ENCODE measurements around the gene KLK3. TPM values are rescaled to one million over a fixed set of nuclear protein-coding genes. Genes with fewer than 3 reads are reported as not detected.
"Not testable (repeated sequence)": the region's sequence is repeated elsewhere in the genome, so short reads cannot be mapped to it uniquely, and the experiment has no call there.

KLK3 gene
- total RNA-seq (not detected), polyA plus RNA-seq (under 1 TPM; 0.05 to 0.27 TPM)

DNA sequence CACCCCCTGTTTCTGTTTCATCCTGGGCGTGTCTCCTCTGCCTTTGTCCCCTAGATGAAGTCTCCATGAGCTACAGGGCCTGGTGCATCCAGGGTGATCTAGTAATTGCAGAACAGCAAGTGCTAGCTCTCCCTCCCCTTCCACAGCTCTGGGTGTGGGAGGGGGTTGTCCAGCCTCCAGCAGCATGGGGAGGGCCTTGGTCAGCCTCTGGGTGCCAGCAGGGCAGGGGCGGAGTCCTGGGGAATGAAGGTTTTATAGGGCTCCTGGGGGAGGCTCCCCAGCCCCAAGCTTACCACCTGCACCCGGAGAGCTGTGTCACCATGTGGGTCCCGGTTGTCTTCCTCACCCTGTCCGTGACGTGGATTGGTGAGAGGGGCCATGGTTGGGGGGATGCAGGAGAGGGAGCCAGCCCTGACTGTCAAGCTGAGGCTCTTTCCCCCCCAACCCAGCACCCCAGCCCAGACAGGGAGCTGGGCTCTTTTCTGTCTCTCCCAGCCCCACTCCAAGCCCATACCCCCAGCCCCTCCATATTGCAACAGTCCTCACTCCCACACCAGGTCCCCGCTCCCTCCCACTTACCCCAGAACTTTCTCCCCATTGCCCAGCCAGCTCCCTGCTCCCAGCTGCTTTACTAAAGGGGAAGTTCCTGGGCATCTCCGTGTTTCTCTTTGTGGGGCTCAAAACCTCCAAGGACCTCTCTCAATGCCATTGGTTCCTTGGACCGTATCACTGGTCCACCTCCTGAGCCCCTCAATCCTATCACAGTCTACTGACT, at the start of gene KLK3:
TSS of gene KLK3 (plus strand) at position 280 of the 775 bp plus-strand sequence. CDS start at position 321, 41 bp downstream.
- DNase-seq = no peak
- no peaks in the 10 kb centered on the region for H3K4me1 ChIP-seq
- H3K36me3 ChIP-seq = no peaks in the 10 kb centered on the region
- intact Hi-C loops (cut with DNase I) = no loop called here
- no peak for ATAC-seq
- no peaks in the 10 kb centered on the region for H3K27me3 ChIP-seq
- WGBS, 2 donors = 74 to 79% methylated on average over 7 to 9 of the region's 9 CpGs
- TF ChIP-seq, protein P1, sequence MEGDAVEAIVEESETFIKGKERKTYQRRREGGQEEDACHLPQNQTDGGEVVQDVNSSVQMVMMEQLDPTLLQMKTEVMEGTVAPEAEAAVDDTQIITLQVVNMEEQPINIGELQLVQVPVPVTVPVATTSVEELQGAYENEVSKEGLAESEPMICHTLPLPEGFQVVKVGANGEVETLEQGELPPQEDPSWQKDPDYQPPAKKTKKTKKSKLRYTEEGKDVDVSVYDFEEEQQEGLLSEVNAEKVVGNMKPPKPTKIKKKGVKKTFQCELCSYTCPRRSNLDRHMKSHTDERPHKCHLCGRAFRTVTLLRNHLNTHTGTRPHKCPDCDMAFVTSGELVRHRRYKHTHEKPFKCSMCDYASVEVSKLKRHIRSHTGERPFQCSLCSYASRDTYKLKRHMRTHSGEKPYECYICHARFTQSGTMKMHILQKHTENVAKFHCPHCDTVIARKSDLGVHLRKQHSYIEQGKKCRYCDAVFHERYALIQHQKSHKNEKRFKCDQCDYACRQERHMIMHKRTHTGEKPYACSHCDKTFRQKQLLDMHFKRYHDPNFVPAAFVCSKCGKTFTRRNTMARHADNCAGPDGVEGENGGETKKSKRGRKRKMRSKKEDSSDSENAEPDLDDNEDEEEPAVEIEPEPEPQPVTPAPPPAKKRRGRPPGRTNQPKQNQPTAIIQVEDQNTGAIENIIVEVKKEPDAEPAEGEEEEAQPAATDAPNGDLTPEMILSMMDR (IDR thresholded peaks at IDR 0.05) = no peak
- H3K27ac ChIP-seq = no peak within 1 kb of the TSS
- FAIRE-seq = no peak
- H3K9me3 ChIP-seq = no peaks in the 10 kb centered on the region
- H3K4me3 ChIP-seq = no peak within 1 kb of the TSS

DNA sequence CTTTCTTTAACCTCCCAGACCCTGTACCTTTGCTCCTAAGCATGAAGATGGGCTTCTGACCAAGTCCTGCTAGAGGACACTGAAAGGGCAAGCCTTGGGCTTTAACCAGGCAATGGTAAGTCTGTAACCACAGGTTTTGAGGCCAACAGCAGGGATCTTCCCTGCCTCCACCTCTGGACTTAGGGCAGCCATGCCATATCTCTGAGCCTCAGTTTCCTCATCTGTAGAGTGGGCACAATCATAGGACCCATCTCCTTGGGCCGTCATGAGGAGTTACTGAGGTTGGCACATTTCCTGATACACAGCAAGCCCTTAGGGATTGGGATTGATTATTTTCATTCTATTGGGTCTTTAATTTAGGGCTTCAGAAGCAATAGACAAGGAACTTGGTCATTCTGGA, 45.9 kb upstream of the KLK3 start:
- no peak overlapping the region for H3K27ac ChIP-seq
- intact Hi-C loops (cut with DNase I) = no loop called here
- H3K4me3 ChIP-seq = no peak overlapping the region
- TF ChIP-seq, protein P1 (IDR thresholded peaks at IDR 0.05) = no peak
- H3K36me3 ChIP-seq = no peaks in the 10 kb centered on the region
- H3K9me3 ChIP-seq = no peaks in the 10 kb centered on the region
- 51 to 52% methylated on average over 1 of the region's 1 CpG for WGBS, 2 donors
- H3K4me1 ChIP-seq = peaks cover 0 to 3% (median 0%) of the 10 kb centered on the region in 3 donors
- DNase-seq (no peak), FAIRE-seq (no peak), ATAC-seq (no peak)
- H3K27me3 ChIP-seq = no peaks in the 10 kb centered on the region

DNA sequence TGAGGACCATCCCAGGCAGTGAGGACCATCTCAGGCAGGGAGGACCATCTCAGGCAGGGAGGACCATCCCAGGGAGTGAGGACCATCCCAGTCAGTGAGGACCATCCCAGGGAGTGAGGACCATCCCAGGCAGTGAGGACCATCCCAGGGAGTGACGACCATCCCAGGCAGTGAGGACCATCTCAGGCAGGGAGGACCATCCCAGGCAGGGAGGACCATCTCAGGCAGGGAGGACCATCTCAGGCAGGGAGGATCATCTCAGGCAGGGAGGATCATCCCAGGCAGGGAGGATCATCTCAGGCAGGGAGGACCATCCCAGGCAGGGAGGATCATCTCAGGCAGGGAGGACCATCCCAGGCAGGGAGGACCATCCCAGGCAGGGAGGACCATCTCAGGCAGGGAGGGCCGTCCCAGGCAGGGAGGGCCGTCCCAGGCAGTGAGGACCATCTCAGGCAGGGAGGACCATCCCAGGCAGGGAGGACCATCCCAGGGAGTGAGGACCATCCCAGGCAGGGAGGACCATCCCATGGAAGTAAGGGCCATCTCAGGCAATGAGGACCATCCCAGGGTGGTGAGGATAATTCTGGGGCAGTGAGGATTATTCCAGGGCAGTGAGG, 43.0 kb upstream of the KLK3 start:
- intact Hi-C loops (cut with DNase I); H3K4me1 ChIP-seq; FAIRE-seq; H3K27me3 ChIP-seq; H3K27ac ChIP-seq; ATAC-seq; H3K36me3 ChIP-seq; H3K4me3 ChIP-seq; H3K9me3 ChIP-seq: not testable (repeated sequence)
- peak in 1 of 6 donors; percentile 20 for DNase-seq
- 60 to 64% methylated on average over 2 to 3 of the region's 3 CpGs for WGBS, 2 donors

DNA sequence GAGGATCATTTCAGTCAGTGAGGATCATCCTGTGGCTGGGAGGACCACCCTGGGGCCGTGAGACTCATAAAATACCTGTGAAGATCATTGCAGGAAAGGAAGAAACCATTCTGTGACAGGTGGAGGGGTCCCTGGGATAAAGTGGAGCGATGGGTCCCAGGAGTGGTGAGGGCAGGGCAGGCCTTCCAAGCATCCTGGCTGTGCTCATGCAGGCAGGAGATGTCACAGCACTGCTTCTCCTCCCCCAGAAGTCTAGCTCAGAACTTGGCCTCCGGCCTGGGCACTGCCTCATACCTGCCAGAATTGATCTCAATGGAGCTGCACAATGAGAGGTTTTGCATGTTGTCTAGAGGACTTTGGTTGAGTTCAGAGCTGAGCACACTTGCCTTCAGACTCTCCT, 42.2 kb upstream of the KLK3 start:
- Histone ChIP-seq H3K4me3 (no peak overlapping the region), H3K9me3 (no peaks in the 10 kb centered on the region), H3K27ac (no peak overlapping the region), H3K4me1 (no peaks in the 10 kb centered on the region), H3K36me3 (no peaks in the 10 kb centered on the region), H3K27me3 (no peaks in the 10 kb centered on the region)
- intact Hi-C loops (cut with DNase I) = no loop called here
- FAIRE-seq (no peak), DNase-seq (peak in 1 of 6 donors; percentile 34), ATAC-seq (no peak)
- 58 to 71% methylated on average over 3 of the region's 3 CpGs for WGBS, 2 donors
- TF ChIP-seq, protein P1 (IDR thresholded peaks at IDR 0.05) = no peak

DNA sequence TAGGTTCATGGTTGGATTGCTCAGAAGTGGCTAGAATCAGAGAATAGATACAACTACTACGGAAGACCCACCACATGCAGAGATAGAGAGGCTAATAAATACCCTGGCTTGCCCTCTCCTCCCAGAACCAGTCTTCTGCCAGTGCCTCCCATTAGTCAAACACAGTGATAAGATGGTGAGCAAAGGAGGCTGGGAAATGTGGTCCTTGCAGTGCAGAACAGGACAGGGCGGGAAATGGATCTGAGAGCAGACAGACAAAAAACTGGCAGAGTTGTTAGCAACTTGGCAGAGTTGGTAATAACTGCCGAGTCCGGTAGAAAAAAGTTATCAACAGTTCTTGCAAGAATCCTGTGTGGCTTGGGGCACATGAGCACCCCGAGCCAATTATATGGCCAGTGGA, 39.8 kb upstream of the KLK3 start:
- peak in 3 of 4 donors; percentile 9 to 23 (median 18) for ATAC-seq
- Histone ChIP-seq H3K36me3 (no peaks in the 10 kb centered on the region), H3K9me3 (no peaks in the 10 kb centered on the region), H3K4me3 (no peak overlapping the region), H3K4me1 (no peaks in the 10 kb centered on the region), H3K27ac (no peak overlapping the region), H3K27me3 (no peaks in the 10 kb centered on the region)
- DNase-seq = peak in 2 of 6 donors; percentile 4 to 44
- intact Hi-C loops (cut with DNase I) = no loop called here
- WGBS, 2 donors = 38 to 40% methylated on average over 5 of the region's 5 CpGs
- TF ChIP-seq, protein P1 (IDR thresholded peaks at IDR 0.05) = no peak
- no peak for FAIRE-seq

Measured in pancreas (tissue), 10 donors.